Measurements from ENCODE around the gene AFP.

DNA sequence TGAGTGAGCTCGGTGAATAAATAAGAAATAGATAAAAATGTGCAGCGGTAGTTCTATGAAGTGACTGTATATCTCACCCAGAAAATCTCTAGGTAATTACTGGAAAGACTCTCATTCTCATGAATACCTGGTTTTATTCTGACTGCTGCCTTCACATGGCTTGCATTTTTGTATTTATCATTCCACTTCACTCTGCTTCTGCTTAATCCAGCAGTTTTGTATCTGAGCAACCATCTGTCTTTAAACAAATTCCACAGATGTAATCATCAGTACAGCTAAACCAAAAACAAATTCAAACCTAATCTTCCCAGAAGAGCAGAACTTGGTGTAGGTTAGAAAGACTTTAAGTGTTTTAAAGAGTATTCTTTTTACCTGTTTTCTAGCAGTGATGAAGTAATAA, 43.1 kb upstream of the AFP start:
- TF ChIP-seq, protein P1, sequence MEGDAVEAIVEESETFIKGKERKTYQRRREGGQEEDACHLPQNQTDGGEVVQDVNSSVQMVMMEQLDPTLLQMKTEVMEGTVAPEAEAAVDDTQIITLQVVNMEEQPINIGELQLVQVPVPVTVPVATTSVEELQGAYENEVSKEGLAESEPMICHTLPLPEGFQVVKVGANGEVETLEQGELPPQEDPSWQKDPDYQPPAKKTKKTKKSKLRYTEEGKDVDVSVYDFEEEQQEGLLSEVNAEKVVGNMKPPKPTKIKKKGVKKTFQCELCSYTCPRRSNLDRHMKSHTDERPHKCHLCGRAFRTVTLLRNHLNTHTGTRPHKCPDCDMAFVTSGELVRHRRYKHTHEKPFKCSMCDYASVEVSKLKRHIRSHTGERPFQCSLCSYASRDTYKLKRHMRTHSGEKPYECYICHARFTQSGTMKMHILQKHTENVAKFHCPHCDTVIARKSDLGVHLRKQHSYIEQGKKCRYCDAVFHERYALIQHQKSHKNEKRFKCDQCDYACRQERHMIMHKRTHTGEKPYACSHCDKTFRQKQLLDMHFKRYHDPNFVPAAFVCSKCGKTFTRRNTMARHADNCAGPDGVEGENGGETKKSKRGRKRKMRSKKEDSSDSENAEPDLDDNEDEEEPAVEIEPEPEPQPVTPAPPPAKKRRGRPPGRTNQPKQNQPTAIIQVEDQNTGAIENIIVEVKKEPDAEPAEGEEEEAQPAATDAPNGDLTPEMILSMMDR (IDR thresholded peaks at IDR 0.05): no peak
- no peak for TF ChIP-seq EZH2 (IDR thresholded peaks at IDR 0.05; ENCODE audit: borderline replicate concordance, insufficient read depth, low read depth, low read length, poor library complexity, severe bottlenecking)
